ENCODE data around the gene TEX2.

The TEX2 gene

DNA sequence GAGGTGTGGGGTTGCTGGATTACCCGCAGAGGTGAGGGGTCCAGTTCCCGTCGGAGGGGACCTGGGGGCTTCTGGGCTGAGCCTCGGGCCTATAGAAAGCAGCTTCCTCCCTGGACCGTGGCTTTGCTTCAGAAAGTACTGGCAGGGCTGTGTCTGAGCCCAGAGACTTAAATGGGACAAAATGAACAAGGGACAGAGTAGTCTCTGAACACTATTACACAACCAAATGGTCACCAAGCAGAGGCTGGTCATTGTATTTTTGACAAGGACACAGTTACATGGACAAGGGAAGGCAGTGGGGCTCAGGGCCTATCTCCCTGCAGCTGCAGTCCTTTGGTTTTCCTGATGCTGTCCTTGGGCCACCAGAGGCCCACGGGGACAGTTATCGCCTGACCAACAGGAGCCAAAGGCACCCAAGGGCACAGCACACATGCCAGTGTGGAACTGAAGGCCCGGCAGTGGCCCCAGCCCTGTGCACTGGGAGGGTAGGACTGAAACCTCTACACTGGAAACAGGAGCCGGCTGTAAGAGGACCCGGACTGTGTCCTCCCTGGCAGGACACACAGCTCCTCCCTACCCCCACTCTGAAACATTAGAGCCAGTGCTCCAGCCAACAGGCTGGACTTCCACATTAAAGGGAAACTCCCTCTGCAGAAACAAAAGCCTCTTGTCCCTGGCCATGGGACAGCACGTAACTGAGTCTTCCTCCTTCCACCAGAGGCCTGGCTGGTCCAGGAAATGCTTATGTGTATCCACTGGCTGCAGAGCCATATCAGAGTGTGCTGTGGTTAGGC, 107.1 kb downstream of the TEX2 start:
- in situ Hi-C loops (cut with MboI; ENCODE audit: low sequenced_read_pairs, unreplicated experiment): no loop called here
- no peak for TF ChIP-seq CTCF (IDR thresholded peaks at IDR 0.05; ENCODE audit: borderline replicate concordance, control extremely low read depth, extremely low read depth, insufficient read depth, missing control alignments)
- no peak for DNase-seq (ENCODE audit: low spot score)

GRCh38 chr17:64155129-64155528, 107.9 kb downstream of the TEX2 start:
- no peak for DNase-seq (ENCODE audit: low spot score)
- TF ChIP-seq CTCF (IDR thresholded peaks at IDR 0.05; ENCODE audit: borderline replicate concordance, control extremely low read depth, extremely low read depth, insufficient read depth, missing control alignments): no peak
- in situ Hi-C loops (cut with MboI; ENCODE audit: low sequenced_read_pairs, unreplicated experiment): no loop called here

DNA sequence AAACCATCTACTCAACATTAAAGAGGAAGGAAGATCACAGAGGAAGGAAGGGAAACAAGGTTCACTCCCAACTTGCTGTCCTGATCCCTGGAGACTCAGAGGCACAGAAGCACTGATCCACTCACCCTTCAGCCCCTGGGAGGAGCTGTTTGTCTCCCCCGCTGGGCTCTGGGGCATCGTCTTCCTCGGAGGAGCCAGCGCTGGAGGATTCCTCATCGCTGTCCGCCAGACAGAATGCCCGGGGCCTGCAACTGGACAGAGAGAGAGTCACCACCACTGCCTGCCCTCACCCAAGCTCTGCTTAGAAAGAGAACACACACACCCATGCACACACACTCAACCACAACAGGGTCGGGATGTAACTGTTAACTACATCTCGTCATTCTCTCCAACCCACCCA, 108.3 kb downstream of the TEX2 start:
- in situ Hi-C loops (cut with MboI; ENCODE audit: low sequenced_read_pairs, unreplicated experiment): no loop called here
- DNase-seq (ENCODE audit: low spot score): no peak
- no peak for TF ChIP-seq CTCF (IDR thresholded peaks at IDR 0.05; ENCODE audit: borderline replicate concordance, control extremely low read depth, extremely low read depth, insufficient read depth, missing control alignments)

- TF ChIP-seq CTCF (IDR thresholded peaks at IDR 0.05; ENCODE audit: borderline replicate concordance, control extremely low read depth, extremely low read depth, insufficient read depth, missing control alignments): no peak
- in situ Hi-C loops (cut with MboI; ENCODE audit: low sequenced_read_pairs, unreplicated experiment): no loop called here
Measured at GRCh38 chr17:64154313-64154695, 108.8 kb downstream of the TEX2 start.

DNA sequence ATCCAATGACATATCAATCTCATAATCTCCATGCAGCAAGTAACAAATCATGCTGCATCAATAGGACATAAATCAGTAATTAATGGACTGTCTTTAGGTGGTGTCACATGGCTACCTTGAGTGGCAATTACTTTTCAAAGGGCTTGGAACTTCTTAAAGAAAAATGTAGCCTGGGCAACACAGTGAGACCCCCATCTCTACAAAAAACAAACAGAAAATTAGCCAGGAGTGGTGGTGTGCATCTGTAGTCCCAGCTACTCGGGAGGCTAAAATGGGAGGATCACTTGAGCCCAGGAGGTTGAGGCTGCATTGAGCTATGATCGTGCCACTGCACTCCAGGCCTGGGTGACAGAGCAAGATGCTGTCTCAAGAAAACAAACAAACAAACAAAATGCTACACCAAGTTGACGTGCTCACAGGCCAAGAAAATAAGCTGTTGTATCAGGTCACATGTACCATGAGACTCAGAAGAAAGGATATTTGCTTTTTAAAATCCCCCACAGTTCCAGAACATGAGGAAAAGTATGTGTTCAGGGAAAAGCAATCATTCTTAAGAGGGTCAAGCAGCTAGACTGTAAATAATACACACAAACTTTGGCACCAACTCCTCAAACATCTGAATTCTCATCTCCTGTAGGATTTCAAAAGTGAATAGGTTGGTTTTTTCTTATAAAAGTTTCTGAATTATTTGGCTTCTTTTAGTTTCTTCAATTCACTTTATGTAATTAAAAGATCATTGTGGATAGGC, 109.3 kb downstream of the TEX2 start:
- DNase-seq (ENCODE audit: low spot score): no peak
- no peak for TF ChIP-seq CTCF (IDR thresholded peaks at IDR 0.05; ENCODE audit: borderline replicate concordance, control extremely low read depth, extremely low read depth, insufficient read depth, missing control alignments)
- in situ Hi-C loops (cut with MboI; ENCODE audit: low sequenced_read_pairs, unreplicated experiment): no loop called here

More at GRCh38 chr17:64154313-64154695, 108.8 kb downstream of the TEX2 start:
- no peak for DNase-seq (ENCODE audit: low spot score)

DNA sequence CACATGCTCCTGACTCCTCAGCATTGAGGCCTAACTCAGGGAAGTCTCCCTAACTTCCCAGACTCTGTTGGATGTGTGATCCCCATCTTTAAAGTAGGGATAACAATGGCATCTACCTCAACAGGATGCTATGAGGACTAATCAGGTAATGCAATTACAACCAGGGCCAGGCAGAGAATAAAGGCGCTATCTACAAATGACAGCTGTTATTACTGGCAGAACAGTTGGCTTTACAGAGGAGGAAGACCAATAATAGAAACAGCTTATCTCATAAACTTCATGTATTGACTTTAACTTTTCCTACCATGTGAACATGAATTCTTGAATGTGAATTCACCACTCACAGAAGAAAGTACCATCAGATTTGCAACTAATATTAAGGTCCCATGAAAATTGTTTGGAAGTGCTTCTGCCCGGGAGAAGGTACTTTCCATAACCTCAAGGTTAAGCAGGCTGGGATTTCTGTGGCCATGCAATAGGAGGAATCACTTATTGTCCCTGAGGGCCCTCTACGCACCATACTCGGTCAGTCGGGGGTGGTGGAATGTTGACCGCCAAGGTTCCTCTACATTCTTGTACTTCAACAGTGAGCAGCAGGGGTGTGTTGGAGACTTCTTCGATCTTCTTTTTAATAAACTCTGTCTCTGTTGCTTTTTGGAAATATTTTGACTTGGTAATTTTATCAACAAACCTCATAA, 110.5 kb downstream of the TEX2 start:
- in situ Hi-C loops (cut with MboI; ENCODE audit: low sequenced_read_pairs, unreplicated experiment): no loop called here
- DNase-seq (ENCODE audit: low spot score): no peak
- no peak for TF ChIP-seq CTCF (IDR thresholded peaks at IDR 0.05; ENCODE audit: borderline replicate concordance, control extremely low read depth, extremely low read depth, insufficient read depth, missing control alignments)

Data from GM13976 (cell line).